GM23248 (cell line): ENCODE measurements around the gene ACD.

Experiments
- EZH2 ChIP-seq: fragments of 200-600 bp; sonication (generic); IDR thresholded peaks from 2 replicates; pipeline ENCODE4 v1.6.1; 2018; ENCODE audit warnings: antibody characterized with exemption, mild to moderate bottlenecking; ENCODE audit not compliant: insufficient read depth, poor library complexity, severe bottlenecking
- EZH2phosphoT487 ChIP-seq: fragments of 200-600 bp; sonication (generic); IDR thresholded peaks from 2 replicates; pipeline ENCODE4 v1.6.1; 2018; ENCODE audit warnings: antibody characterized with exemption, moderate library complexity, mild to moderate bottlenecking, low read depth; ENCODE audit not compliant: insufficient read depth

- no peak for TF ChIP-seq EZH2
- TF ChIP-seq EZH2phosphoT487: no peak
Observed at GRCh38 chr16:67707790-67708189, 47.7 kb upstream of the ACD start.
